GM18519 (cell line): ENCODE measurements around the gene CCDC182.

Source experiments
- ATAC-seq: cut with Tn5 transposase; IDR thresholded peaks from one replicate; pipeline ENCODE4 v1.9.1; 2021; ENCODE audit warnings: mild to moderate bottlenecking, moderate library complexity; ENCODE audit not compliant: unreplicated experiment, low FRiP score

The CCDC182 gene

GRCh38 chr17:57730026-57730701 is 14.9 kb downstream of the CCDC182 start:
- ATAC-seq: no peak

DNA sequence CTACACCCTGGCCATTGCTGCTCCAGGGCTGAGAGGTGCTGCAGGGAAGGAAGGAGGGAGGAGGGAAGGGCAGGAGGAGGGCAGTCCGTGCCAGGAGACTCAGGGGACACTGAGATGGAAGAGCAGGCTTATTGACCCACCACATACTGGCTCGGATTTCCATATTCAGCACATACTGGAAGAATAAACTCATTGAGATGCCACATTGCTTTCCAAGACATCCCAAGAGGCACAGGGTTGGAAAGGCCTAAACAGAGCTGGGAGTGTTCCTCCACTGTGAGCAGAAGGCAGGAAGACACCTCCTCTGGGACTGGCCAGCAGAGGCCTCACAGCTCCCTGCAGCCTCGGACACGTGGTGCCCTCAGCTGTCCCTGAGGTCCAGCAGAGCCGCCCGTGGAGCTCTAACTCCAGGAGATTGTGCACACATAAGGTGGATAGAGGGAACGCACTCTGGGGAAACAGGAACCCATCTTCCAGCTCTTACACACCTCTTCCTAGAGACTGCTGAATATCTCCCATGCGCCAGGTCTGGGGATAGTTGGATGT is 17.4 kb downstream of the CCDC182 start:
- no peak for ATAC-seq

- no peak for ATAC-seq
These were observed 18.3 kb downstream of the CCDC182 start for GRCh38 chr17:57726838-57727237.

- ATAC-seq: no peak
These were observed 18.8 kb downstream of the CCDC182 start for GRCh38 chr17:57726213-57726790.

DNA sequence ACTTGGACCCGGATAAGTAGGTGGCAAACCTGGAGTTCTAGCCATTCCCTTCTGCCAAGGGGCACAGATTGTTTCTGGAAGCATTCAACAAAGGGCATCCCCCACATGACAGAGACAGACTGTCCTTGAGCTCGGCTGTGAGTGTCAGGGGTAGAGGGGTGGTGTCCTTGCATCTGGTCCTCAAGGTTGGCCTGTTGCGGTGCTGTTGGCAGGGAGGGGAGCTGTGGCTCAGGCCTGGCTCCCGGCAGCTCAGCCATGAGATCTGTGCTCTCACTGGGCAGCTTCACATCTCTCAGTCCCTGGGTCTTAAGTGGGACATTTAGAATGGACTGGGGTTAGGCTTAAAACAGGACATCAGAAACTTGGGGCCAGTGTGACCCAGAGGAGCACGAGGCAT is 20.4 kb downstream of the CCDC182 start:
- ATAC-seq: no peak

DNA sequence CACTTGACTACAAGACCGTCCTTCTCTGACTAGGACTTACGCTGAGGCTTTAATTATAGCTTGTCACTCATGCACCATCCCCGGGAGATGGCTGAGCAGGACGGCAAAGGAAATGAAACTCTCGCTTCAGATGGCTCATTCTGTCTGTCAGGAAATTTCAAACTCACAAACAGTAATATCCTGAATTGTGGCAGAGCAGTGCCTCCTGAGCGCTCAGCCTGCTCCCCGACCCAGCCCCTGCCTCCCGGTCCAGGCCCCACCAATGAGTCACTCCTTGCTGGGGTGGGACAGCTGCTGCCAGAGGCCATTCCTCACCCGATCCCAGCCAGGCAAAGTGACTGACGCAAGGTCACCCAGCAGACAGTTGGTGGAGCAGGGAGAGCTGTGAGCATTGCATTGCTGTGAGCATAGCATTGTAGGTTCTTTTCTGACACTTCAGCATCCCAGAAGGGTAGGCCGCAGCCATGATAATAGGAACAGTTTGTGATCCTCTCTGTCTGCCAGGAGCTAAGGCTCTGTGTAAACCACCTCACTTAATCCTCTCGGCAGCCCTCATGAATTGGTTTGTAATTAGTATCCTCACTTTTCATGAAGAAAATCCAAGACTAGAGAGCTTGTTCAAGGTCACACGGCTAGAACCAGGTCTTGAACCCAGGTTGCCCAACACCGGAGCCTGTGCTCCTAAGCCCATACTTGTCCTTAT is 20.9 kb downstream of the CCDC182 start:
- no peak for ATAC-seq

DNA sequence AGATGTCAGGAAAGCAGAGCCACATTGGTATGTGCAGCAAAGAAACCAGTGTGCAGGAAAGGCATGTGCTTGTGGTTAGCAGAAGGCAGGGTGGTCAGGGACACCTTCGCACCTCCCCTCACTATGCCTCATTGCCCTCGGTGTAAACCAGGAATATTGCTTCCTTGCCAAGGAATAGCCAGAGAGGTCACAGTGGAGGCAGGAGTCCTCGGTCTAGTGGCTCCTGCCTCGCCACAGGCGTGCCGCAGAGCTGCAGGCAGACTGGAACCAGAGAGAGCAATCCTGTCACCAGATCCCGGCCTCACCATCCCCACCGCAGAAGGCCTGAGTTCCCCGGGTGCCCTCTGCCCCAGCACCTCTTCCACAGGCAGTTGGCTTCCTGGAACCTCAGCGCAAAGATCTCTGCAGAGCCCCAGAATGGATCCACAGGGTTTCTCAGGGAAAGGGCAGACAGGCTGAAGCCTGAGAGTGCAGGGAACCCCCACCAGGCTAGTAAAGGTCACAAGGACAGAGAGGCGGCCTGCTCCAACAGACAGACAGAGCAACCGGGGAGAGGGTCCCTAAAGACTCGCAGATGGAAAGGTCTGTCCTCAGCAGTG is 21.6 kb downstream of the CCDC182 start:
- no peak for ATAC-seq

DNA sequence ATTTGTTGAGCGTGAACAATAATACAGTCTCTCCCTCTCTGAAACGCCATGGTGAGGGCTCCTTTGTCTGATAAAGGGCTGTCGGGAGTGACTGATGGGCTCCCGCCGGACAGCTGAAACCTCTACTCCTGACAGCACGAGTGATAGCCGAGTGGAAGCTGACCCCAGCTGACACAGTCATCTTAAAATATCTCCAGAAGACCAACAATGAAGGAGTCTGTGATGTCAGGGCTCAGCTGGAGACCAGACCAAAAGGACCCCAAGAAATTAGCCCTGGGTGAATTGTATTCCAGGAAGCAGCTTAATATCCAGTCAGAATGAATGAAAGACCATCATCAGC is 22.4 kb downstream of the CCDC182 start:
- no peak for ATAC-seq

DNA sequence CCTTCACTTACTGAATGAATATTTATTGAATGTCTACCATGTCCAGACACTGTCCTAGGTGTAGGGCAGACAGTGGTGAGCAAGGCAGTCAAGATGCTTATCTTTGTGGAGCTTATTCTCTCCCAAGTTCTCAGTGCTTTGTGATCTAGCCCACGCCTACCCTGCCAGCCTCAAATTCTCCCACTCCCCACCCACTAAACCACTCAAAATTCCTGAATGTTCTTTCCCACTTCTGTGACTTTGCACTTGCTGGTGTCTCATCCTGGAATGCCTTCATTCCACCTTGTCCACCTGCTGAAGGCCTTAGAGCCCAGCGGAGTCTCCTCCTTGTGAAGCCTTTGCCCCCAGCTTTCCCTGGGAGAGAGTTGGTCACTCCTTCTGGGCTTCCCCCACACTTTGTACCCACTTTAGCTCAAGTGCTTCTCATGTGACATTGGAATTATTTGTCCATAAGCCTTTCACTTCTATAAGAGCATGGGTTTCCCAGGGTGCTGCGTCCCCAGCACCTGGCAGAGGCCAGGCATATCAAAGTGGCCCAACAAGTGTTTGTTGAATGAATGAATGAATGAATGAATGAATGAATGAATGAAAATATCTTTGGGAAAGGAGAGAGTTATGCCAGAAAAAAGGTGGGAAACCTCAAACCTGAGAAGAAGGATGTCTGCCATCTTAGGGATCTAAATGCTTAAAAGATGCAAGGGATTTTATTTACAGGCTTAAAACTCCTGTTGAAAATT is 23.0 kb downstream of the CCDC182 start:
- ATAC-seq: no peak

- ATAC-seq: no peak
These were observed 24.6 kb downstream of the CCDC182 start for GRCh38 chr17:57720386-57721035.

GRCh38 chr17:57718878-57719277 is 26.2 kb downstream of the CCDC182 start:
- no peak for ATAC-seq

GRCh38 chr17:57715981-57716380 is 29.1 kb downstream of the CCDC182 start:
- no peak for ATAC-seq

DNA sequence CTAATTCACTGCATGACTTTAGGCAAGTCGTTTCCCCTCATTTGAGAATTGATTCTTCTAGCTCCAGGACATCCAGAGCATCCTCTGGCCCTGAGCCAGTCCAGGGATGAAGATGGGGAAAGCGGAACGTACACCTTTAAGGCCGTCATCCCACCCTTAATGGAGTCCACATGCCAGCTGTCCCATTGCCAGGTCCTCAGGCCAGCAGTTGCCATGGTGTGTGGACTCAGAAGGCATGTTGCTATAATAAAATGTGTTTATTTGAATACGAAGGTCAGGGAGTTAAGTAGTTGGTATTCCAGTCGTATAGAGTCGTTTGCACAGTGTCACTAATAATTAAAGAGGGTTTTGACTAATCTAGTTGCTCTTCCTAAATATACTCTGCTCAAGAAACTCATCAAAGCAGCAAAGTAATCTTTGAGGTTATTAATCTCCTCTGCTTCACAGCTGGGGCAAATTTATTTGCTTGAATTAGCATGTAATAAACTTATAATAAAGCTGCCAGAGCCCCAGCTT is 30.4 kb downstream of the CCDC182 start:
- ATAC-seq: no peak

DNA sequence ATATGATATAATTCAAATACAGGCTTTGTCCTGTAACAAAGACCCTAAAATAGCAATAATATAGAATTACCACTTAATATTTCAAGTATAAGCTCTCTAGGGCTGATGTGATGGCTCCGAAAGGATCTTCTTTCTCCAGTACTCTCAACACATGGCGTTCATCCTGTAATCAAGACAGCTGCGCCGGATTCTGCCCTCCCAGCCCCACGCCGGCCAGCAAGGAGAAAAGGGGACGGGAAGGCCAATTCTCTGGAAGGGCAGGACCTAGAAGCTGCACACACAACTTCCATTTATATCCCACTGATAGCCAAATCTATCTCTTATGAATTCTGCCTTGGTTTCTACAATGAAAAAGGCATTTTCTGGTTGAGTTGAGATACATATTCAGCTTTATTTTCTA is 32.0 kb downstream of the CCDC182 start:
- ATAC-seq: no peak

- no peak for ATAC-seq
These were observed 36.7 kb downstream of the CCDC182 start for GRCh38 chr17:57708410-57708809.

DNA sequence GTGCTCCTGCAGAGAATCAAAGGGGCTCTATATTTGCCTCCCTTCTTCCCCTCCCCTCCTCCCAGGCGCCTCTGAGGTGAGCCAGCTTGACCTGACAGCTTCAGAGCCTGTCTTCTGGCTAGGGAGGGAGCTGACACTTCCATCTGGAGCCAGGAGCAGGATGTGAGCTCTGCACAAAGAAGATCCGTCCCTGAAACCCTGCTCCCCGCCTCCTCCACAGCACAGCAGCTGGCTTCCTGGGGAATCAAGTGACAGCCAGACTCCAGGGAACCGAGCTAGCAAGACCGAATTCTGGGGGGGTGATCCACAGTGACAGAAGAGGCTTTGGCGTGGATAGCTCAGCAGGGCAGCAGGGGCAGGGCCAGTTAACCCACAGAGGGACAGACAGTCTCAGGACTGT is 37.2 kb downstream of the CCDC182 start:
- ATAC-seq: no peak

DNA sequence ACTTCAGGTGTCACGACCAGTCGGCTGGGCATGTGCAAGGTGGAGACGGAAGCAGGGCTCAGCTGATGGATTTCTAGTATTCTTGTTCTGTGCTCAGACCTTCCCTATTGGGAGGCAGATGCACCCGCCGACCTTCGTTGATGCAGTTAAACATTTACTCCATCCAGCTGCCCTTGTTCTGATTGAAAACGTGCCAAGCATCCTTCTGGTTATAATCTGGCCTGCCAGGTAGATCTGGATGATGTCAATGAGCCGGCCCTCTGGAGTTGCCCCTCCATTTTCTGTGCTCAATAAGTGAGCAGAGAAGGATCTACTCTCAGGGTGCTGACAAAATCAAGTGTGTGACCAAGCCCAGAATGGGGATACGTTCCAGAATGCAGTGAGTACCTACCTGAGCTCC is 38.3 kb downstream of the CCDC182 start:
- no peak for ATAC-seq

DNA sequence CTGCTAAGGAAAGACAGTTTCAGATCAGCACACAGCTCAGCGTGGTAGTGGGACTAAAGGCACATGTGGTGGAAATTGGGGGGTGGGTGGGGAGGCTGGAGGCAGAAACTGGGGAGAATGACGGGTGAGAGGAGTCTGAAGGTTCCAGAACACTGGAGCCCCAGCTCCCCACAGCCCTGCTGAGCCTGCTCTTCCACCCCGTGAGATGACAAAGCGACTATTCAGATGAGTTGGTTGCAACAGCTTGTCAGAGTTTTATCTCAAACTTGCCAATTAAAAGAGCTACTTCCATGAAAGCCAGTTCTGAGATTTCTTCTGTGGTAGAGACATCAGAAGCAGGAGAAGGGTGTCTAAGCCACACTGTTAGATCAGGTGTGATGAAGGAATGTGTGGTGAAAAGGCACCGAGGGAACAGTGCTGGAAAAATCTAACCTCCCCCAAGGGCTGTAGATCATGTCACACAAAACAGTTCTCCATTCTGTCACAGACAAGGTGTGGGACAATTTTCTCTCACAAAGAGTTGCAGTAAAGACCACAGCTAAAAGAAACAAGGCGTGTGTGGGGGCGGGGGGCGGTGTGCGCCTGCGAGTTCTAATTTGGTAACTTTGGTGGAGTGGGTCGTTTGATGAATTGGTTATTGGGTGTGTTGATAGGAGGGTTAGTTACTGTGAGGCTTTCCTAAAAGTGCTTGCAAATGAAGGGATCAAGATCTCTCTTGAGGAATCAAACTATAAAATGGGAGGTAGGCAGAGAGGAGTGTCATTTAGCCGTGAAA is 39.0 kb downstream of the CCDC182 start:
- ATAC-seq: no peak

DNA sequence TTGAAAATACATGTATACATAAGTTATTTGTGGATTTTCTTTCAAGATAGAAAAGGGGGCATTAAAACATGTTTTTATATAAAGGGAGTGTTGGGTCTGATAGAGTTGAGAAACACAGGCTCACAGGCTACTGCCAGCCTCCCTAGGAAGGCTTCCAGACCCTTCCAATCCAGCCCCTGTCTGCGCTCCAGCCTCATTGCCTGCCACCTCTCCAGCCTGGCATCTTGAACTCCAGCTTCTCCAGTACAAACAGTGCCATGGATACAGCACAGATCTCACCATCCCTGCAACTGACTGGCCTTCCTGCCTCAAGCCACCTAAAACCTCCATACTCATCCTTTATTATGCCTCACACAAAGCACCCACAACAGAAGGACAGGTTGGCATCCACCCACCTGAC is 40.7 kb downstream of the CCDC182 start:
- no peak for ATAC-seq
